ENCODE results near the gene ESPNL.

Gene ESPNL

GRCh38 chr2:238123218-238123971, 23.3 kb downstream of the ESPNL start:
- H3K4me2 ChIP-seq (ENCODE audit: low read length): no peak overlapping the region
- H3K79me2 ChIP-seq (ENCODE audit: control insufficient read depth, low read length): no peaks in the 10 kb centered on the region
- H3K36me3 ChIP-seq (ENCODE audit: control insufficient read depth, low read length): no peaks in the 10 kb centered on the region
- peaks cover 17% of the 10 kb centered on the region for H3K27me3 ChIP-seq (ENCODE audit: control insufficient read depth, low read length)
- no peaks in the 10 kb centered on the region for H4K20me1 ChIP-seq (ENCODE audit: control insufficient read depth, insufficient read depth, low read depth, low read length)
- H3F3A ChIP-seq (ENCODE audit: control insufficient read depth, insufficient read depth): no peaks in the 10 kb centered on the region
- H3K9me2 ChIP-seq (replicated peaks; ENCODE audit: control insufficient read depth, low read length): no peaks in the 10 kb centered on the region
- H3K27ac ChIP-seq (ENCODE audit: low read depth, low read length): no peak overlapping the region
- H3K4me1 ChIP-seq (ENCODE audit: control insufficient read depth, low read length): peaks cover 4% of the 10 kb centered on the region; the same call in 1 of the 2 replicates
- TF ChIP-seq CTCF (IDR thresholded peaks at IDR 0.05; ENCODE audit: low read depth, low read length, poor library complexity, severe bottlenecking): no peak
- H3K4me3 ChIP-seq (ENCODE audit: low read length): no peak overlapping the region
- H3K9me3 ChIP-seq (ENCODE audit: control insufficient read depth, insufficient read depth, low read length): peaks cover 7% of the 10 kb centered on the region; the same call in 1 of the 2 replicates

GRCh38 chr2:238123991-238124470, 23.9 kb downstream of the ESPNL start:
- no peak overlapping the region for H3K4me2 ChIP-seq (ENCODE audit: low read length)
- H3K9me3 ChIP-seq (ENCODE audit: control insufficient read depth, insufficient read depth, low read length): peaks cover 7% of the 10 kb centered on the region; the same call in 1 of the 2 replicates
- TF ChIP-seq CTCF (IDR thresholded peaks at IDR 0.05; ENCODE audit: low read depth, low read length, poor library complexity, severe bottlenecking): no peak
- TF ChIP-seq EZH2phosphoT487 (IDR thresholded peaks at IDR 0.05; ENCODE audit: borderline replicate concordance, low read length): no peak
- H3K4me1 ChIP-seq (ENCODE audit: control insufficient read depth, low read length): peaks cover 4% of the 10 kb centered on the region; the same call in 1 of the 2 replicates
- H3K27me3 ChIP-seq (ENCODE audit: control insufficient read depth, low read length): peaks cover 11% of the 10 kb centered on the region
- no peaks in the 10 kb centered on the region for H3K36me3 ChIP-seq (ENCODE audit: control insufficient read depth, low read length)
- no peaks in the 10 kb centered on the region for H3F3A ChIP-seq (ENCODE audit: control insufficient read depth, insufficient read depth)
- no peaks in the 10 kb centered on the region for H3K79me2 ChIP-seq (ENCODE audit: control insufficient read depth, low read length)
- no peaks in the 10 kb centered on the region for H4K20me1 ChIP-seq (ENCODE audit: control insufficient read depth, insufficient read depth, low read depth, low read length)
- no peak overlapping the region for H3K4me3 ChIP-seq (ENCODE audit: low read length)
- no peak overlapping the region for H3K27ac ChIP-seq (ENCODE audit: low read depth, low read length)
- no peaks in the 10 kb centered on the region for H3K9me2 ChIP-seq (replicated peaks; ENCODE audit: control insufficient read depth, low read length)

GRCh38 chr2:238124488-238125126, 24.5 kb downstream of the ESPNL start:
- H3K27me3 ChIP-seq (ENCODE audit: control insufficient read depth, low read length): peaks cover 6% of the 10 kb centered on the region
- no peaks in the 10 kb centered on the region for H3F3A ChIP-seq (ENCODE audit: control insufficient read depth, insufficient read depth)
- H3K36me3 ChIP-seq (ENCODE audit: control insufficient read depth, low read length): no peaks in the 10 kb centered on the region
- peaks cover 4% of the 10 kb centered on the region; the same call in 1 of the 2 replicates for H3K4me1 ChIP-seq (ENCODE audit: control insufficient read depth, low read length)
- no peaks in the 10 kb centered on the region for H3K79me2 ChIP-seq (ENCODE audit: control insufficient read depth, low read length)
- no peak overlapping the region for H3K4me2 ChIP-seq (ENCODE audit: low read length)
- TF ChIP-seq CTCF (IDR thresholded peaks at IDR 0.05; ENCODE audit: low read depth, low read length, poor library complexity, severe bottlenecking): no peak
- no peak overlapping the region for H3K27ac ChIP-seq (ENCODE audit: low read depth, low read length)
- no peaks in the 10 kb centered on the region for H3K9me2 ChIP-seq (replicated peaks; ENCODE audit: control insufficient read depth, low read length)
- no peaks in the 10 kb centered on the region for H4K20me1 ChIP-seq (ENCODE audit: control insufficient read depth, insufficient read depth, low read depth, low read length)
- H3K4me3 ChIP-seq (ENCODE audit: low read length): no peak overlapping the region
- H3K9me3 ChIP-seq (ENCODE audit: control insufficient read depth, insufficient read depth, low read length): peaks cover 7% of the 10 kb centered on the region; the same call in 1 of the 2 replicates

All from DOHH2 (cell line).